Stimulated activated CD4-positive, alpha-beta T cell treated with anti-CD3 and anti-CD28 coated beads, Interleukin-1b, Interleukin-23, amount 100 ng/mL, for 24 hours (primary cell): ENCODE results near the gene CSDE1.
"Not testable (repeated sequence)": the region's sequence is repeated elsewhere in the genome, so short reads cannot be mapped to it uniquely, and the experiment has no call there.

Source experiments
- DNase-seq, 4 experiments: peaks; one replicate each; pipeline ENCODE4 v3.0.0-alpha.2; 2020; ENCODE audit warnings: low read depth in 4 of 4, low spot score in 1 of 4

CSDE1 gene

DNA sequence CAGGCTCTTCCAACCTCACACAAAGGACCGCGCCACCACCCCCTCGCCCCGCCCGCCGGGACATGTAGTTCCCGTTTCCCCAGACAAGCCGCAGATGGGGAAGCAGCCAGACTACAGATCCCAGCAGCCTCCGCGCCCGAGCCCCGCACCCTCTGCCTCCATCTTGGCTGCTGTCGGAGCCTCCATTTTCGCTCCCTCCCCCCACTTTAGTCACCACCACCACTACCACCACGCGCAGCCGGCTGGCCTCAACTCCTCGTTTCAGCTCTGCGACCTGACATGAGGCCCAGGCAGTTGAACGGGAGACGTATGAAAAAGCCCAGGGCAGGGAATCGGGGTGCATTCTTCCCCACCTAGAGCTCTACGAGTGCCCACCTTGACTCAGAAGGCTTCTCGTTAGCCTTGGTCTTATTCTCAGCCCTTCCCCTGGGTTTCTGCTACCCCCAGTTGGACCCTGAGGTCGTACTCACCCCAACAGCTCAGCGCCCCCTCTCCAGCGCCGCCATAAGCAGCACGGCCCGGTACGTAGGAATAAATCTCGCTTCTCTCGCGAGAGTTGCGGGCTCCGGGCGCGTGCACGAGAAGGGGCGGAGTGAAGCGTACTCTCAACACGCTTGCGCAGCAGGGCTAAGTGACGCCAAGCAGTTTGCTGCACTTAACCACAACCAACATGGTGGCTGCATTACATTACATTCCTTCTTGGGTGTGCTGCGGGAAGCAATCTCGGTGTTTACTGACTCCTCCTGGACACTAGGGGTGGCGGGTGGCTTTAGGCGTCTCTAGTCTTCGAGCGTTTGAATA, at the start of gene CSDE1:
CSDE1 (minus strand) TSS at position 530 of the 801 bp plus-strand sequence. CDS start 18,094 bp downstream, outside the sequence.
- DNase-seq = peak; percentile 86 to 94 (median 92)

DNA sequence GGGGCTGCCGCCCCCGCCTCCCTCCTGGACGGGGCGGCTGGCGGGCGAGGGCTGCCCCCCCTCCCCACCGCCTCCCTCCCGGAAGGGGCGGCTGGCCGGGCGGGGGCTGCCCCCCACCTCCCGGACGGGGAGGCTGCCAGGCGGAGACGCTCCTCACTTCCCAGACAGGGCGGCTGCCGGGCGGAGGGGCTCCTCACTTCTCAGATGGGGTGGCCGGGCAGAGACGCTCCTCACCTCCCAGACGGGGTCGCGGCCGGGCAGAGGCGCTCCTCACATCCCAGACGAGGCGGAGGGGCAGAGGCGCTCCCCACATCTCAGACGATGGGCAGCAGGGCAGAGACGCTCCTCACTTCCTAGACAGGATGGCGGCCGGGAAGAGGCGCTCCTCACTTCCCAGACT, 46.7 kb upstream of the CSDE1 start:
- DNase-seq = not testable (repeated sequence)

DNA sequence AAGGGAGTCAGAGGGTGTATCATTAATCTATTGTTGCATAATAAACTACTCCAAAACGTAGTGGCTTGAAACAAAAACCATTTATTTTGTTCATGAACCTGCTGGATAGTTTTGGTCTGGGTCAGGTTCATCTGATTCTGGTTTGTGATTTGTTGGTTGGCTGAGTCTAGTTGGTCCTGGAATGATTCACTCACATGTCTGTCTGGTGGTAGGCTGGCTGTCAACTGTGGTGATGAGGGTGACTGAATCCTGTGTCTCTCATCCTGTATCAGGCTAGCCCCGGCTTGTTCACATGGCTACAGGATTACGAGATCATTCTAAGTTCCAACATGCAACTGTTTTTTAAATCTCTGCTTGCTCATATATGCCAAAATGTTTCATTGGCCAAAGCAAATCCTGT, 45.2 kb upstream of the CSDE1 start:
- DNase-seq = no peak

DNA sequence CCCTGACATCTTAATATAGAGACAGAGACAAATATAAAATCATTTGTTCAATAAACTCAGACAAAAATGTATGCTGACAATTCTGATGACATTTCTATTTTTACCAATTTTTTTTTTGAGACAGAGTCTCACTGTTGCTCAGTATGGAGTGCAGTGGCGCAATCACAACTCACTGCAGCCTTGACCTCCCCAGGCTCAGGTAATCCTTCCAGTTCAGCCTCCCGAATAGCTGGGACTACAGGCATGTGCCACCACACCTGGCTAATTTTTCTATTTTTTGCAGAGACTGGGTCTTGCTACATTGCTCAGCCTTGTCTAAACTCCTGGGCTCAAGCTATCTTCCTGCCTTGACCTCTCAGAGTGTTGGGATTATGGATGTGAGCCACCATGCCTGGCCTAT, 36.3 kb upstream of the CSDE1 start:
- no peak for DNase-seq

DNA sequence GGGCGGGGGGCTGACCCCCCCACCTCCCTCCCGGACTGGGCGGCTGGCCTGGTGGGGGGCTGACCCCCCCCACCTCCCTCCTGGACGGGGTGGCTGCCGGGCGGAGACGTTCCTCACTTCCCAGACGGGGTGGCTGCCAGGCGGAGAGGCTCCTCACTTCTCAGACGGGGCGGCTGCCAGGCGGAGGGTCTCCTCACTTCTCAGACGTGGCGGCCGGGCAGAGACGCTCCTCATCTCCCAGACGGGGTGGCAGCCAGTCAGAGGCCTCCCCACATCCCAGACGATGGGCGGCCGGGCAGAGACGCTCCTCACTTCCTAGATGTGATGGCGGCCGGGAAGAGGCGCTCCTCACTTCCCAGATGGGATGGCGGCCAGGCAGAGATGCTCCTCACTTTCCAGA, 32.8 kb upstream of the CSDE1 start:
- not testable (repeated sequence) for DNase-seq

DNA sequence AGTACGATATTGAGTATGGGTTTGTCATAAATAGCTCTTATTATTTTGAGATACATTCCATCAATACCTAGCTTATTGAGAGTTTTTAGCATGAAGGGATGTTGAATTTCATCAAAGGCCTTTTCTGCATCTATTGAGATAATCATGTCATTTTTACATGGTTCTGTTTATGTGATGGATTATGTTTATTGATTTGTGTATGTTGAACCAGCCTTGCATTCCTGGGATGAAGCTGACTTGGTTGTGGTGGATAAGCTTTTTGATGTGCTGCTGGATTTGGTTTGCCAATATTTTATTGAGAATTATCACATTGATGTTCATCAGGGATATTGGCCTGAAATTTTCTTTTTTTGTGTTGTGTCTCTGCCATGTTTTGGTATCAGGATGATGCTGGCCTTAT, 28.7 kb upstream of the CSDE1 start:
- not testable (repeated sequence) for DNase-seq

DNA sequence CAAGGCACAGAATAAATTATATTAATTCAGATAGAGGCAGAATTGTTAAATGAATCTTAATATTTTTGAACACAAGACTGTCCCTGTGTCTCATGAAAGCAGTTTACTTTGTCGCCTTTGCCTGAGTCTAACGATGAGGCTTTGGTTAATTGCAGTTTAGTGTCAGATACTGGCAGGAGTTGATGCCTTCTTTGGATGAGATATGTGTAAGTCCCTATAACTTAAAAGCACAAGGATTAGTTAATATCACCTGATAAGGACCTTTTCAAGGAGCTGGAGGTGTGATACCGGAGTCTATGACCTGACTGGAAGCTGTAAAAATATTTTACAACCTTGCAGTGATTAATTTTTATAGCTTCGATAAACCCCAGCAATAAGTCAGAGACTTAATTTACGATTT, 24.7 kb upstream of the CSDE1 start:
- DNase-seq = no peak

DNA sequence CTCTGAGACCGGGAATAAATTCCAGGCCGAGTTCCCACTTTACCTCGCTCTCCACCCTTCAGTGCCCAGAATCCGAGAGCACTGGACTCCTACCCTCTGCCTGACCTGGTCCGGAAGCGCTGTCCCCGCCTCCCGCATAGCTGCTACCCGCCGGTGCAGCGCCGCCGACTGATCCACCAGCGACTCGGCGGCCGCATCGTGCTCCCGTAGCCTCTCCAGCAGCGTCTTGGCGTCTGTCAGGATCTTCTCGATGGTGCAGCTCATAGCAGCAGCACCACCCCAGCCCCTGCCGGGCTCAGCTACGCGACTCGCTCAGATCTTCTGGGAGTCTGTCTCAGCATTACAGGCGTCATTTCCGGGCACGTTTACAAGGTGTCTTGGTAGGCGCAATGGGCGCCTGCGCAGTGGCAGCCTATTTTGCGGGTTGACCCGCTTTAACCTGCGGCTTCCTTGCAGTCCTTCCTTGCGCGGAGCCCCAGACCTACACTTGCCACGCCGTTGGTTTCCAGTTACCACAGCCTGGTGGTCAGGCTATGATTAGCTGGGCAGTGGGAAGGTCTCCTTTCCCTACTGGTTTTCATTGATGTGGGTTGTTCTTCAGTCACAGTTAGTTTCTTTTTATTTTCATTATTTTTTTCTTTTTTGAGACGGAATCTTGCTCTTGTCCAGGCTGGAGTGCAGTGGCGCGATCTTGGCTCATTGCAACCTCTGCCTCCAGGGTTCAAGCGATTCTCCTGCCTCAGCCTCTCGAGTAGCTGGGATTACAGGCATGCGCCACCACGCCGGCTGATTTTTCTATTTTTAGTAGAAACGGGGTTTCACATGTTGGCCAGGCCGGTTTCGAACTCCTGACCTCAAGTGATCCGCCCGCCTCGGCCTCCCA, 22.8 kb upstream of the CSDE1 start, which contains the start of gene SIKE1:
SIKE1 (minus strand) TSS at position 342 of the 883 bp plus-strand sequence; CDS start at position 264, 78 bp downstream.
- DNase-seq = peak; percentile 75 to 92 (median 91)

DNA sequence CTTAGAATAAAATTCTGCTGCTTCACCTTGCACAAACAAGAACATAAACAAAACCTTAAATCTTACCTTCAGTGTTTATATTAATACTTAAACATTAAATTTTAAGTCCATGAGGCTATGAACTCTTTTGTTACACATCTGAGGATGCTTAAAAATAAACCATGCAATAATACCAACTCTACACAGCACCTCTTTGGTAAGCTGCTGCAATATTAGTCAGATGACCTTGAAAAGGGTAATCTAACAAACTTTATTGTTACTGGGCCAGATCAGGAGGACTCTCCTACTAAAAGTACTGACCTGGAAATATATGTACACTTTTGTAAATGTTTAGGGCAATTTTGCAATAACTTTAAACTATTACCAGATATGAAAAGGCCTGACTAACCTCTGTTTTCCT, 21.9 kb upstream of the CSDE1 start:
- DNase-seq = no peak

DNA sequence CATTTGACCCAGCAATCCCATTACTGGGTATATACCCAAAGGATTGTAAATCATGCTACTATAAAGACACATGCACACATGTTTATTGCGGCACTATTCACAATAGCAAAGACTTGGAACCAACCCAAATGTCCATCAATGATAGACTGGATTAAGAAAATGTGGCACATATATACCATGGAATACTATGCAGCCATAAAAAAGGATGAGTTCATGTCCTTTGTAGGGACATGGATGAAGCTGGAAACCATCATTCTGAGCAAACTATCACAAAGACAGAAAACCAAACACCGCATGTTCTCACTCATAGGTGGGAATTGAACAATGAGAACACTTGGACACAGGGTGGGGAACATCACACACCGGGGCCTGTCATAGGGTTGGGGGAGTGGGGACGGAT, 18.9 kb upstream of the CSDE1 start:
- DNase-seq = not testable (repeated sequence)

DNA sequence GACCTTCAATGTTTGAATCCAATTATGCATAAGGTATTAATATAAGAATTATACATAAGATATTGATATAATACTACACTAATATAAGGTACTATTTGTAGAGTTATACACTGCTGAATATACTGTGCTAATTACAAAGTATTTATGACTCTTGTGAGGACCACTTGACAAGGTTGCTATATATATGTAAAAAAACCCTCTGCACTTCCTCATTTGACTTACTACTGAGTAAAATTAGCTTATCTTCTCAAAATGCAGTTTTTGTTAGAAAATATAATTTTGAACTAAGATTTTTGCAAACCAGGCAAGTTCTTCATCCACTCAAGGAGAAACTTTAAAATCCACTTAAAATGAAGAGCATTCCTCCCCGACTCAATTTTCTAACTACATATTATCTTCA, 14.2 kb upstream of the CSDE1 start:
- DNase-seq = no peak

DNA sequence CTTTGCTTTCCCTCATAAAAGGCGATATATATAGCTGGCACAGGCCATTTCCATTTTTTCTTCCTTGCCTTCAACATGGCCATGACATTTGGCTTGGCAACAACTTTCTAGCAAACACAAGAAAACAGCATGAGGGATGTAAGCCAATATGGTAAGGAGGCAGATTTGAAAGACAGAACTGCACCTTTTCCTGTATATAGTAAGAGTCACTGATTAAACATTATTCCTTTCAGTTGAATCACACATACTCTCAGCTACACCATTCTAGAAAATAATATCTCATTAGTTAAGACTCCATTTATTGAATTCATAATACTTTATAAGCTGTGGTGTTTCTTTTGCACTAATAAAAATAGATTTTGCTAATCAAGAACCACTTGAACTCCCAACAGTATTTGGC, 13.2 kb upstream of the CSDE1 start:
- DNase-seq = no peak

DNA sequence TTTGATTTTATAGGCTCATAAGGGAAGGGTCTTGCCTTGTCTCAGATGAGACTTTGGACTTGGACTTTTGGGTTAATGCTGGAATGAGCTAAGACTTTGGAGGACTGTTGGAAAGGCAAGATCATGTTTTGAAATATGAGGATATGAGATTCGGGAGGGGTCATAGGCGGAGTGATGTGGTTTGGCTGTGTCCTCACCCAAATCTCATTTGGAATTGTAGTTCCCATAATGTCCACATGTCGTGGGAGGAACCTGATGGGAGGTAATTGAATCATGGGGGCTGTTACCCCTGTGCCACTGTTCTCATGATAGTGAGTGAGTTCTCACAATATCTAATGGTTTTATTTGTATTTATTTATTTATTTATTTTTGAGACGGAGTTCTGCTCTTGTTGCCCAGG, 6.9 kb upstream of the CSDE1 start:
- DNase-seq = no peak

DNA sequence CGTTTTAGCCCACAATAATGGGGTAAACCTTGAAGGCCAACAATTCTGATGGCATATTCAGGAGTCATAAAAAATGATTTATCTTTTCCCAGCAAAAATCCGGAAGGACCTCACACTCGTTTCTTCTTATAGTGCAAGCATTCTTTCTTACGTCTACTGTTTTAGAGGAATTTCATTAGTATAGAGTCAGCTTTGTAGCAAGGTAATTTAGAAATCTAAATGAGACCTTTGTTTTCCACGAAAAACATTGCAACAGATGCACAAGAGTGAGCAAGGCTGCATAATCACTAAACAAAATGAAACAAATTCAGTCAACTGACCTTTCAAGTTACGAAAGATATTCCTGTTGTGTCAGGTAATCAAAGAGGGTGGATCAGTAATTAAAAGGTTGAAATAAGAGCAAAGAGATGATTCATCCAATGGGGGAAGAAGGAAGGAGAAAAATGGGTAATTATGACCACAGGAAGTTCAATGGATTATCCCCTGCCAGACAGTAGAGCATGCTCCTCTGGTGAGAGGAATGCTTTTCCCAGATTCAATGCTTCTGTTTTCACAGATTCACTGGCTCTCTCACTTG, 560 bp upstream of the CSDE1 start:
- DNase-seq = no peak

DNA sequence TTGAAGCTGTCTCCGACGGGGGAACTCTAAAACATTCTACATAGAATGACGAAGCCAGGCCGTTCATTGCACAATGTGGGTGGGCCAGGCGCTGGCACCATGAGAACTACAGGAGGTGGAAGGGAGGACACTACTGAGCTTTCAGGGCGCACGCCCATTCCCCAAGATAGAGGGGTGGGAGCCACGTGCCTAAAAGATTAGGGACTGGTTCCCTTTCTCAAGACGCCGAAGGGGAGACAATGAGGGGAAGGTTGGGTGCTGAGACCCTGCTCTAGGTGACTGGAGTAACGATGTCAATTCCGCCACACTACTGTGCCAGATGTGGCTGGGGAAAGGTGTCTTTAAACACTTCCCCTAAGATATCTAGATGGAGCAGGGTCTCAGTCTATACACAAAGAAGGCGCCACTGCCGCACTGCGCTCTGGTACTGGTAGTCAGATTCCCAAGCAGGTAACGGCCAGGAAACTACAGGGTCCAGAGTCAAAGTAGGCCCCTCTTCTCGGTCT, 782 bp downstream of the CSDE1 start:
- peak in 1 of 4 experiments; percentile 7 for DNase-seq

DNA sequence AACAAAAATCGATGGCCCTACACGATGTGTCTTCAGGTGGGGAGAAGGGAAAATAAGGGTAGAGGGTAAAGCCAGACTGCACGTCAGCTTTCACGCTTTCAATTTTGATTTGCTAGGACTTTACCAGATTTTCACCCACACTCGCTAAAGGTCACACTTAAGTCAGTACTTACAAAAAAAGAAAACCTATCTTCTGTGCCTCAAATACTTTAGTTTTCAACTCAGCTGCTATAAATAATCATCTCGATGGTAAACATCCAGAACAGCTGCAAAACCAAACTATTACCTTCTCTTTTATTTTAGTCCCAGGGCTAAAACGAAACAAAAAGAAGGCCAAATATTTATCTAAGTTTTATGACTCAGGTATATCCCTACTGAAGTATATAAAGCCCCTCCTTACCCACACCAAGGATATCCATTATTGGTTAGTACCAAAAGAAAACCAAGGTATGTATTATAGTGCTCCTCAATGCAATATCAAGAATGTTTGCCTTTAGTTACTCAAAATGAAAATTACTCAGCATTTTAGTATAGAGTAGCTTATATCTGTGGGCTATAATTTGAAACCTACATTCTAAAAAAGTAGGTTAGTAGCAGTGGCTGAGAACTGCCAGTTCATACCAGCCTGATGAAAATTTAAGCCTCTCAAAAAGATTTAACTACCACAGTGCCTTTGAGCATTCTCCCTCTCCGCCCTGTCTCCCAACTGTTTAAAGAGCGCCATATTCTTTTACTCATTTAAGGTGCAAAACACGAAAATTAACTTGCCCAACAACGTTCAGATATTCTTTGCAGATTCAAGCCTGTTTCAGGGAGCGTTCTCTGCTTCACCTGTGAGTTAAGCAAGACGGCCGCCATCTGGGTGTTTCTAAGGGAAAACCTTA, 1.5 kb downstream of the CSDE1 start:
- no peak for DNase-seq

DNA sequence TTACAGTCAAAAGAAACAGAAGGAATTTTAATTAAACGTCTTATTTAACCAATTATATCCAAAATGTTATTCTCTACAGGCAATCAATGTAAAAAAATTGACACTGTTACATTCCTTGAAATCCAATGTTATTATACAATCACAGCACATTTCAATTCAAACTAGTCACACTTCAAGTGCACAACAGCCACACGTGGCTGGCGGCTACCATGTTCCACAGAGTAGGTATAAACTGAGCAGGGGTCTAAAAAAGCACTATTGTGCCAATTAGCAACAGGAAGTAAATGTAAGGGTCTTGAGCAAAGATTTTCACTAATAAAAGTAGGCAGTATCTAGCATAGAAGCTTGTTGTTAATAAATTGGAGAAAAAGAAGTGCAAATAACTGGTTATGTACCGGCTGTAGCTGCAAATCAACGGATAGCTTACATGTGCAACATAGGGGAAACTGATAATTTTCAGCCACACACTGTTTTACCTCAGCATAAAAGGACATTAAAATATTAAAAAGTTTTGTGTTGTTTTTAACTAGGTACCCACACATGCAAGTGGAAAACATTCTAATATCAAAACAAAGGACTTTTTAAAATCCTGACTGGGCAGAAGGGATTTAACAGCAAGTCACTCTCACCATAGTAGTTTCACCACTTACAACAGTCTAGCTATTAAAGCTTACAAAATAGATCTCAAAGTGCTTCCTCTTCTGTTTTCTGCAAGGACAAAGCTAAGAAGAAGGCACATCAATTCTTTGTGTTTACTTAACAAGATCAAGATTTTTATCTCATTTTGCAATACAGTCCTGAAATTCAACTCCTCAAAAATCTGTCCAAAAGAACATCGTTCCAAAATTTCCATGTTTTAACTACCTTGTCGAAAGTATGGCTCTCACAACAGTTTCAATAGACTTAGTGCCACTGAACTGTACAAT, 2.5 kb downstream of the CSDE1 start:
- DNase-seq = no peak

DNA sequence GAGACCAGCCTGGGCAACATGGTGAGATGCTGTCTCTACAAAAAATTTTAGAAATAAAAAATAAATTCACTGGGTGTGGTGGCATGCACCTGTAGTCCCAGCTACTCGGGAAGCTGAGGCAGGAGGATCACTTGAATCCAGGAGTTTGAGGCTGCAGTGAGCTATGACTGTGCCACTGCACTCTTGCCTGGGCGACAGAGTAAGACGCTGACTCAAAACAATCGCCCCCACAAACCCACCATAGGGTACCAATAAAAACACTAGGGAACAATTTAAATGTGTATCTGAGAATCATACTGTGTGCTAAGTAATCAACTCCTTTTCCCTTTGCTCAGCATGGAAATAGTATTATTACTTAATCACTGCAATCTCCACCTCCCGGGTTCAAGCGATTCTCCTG, 4.1 kb downstream of the CSDE1 start:
- not testable (repeated sequence) for DNase-seq

DNA sequence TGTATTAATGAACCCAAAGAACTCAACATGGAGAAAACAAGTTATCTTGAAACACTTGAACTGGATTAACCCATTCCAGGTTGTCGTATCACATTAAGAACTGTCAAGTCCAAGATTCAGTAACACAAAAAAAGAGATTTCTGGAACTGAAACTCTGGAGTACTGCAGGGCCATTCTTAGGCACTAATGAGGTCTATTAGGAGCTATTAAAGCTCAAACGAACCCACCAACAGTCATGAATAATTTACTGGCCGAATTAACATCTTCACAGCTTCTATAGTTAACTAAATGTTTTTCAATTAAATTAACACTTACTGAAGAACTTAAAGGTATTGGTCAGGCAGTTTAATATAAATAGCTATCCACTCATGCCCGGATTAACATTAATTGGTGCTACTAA, 4.6 kb downstream of the CSDE1 start:
- no peak for DNase-seq
